Muscle of leg (tissue), 11 donors: ENCODE data around the gene PELI2. TPM values are rescaled to one million over a fixed set of nuclear protein-coding genes. Genes with fewer than 3 reads are reported as not detected.

Source experiments
- DNase-seq: peaks from one replicate; pipeline ENCODE4 v3.0.0; 2013
- H3K27ac ChIP-seq: one replicate; pipeline ENCODE4 v1.5.1; 2013; ENCODE audit warnings: mild to moderate bottlenecking, low read length, control low read depth
- H3K27me3 ChIP-seq: one replicate; pipeline ENCODE4 v1.6.1; 2013; ENCODE audit warnings: low read length; ENCODE audit not compliant: control insufficient read depth, insufficient read depth
- H3K36me3 ChIP-seq: one replicate; pipeline ENCODE4 v1.6.1; 2013; ENCODE audit warnings: low read length; ENCODE audit not compliant: control insufficient read depth, insufficient read depth
- H3K4me1 ChIP-seq: one replicate; pipeline ENCODE4 v1.6.1; 2013; ENCODE audit warnings: low read length; ENCODE audit not compliant: control insufficient read depth, insufficient read depth
- H3K4me3 ChIP-seq: one replicate; pipeline ENCODE4 v1.5.1; 2013; ENCODE audit warnings: low read length, control low read depth
- H3K9me3 ChIP-seq: replicated peaks from 2 replicates; pipeline ENCODE4 v1.6.1; 2013; ENCODE audit warnings: low read depth, low read length; ENCODE audit not compliant: control insufficient read depth
- WGBS: methylation state at CpG from one replicate; pipeline ENCODE4 v1.1.5; 2013; ENCODE audit warnings: missing lambda C conversion rate; ENCODE audit not compliant: insufficient coverage; 5-methylcytosine and 5-hydroxymethylcytosine counted together
- polyA plus RNA-seq, 8 donors: library from polyadenylated mRNA; unstranded; fragments of 120-200 nt; gene quantifications; one replicate each; pipeline versions ENCODE4 v1.2.1 to v1.2.3, GENCODE V29; 2013; ENCODE audit warnings: inconsistent platforms in 1 of 8, low replicate concordance in 1 of 8; ENCODE audit not compliant: insufficient read length in 8 of 8, insufficient read depth in 1 of 8
- total RNA-seq: library from RNA; stranded (reverse); fragments of 120-200 nt; gene quantifications from one replicate; pipeline ENCODE4 v1.2.4, GENCODE V29; 2013

Gene PELI2
- total and polyA plus RNA-seq, 9 donors = 3.5 to 7.6 (median 4.5) TPM

DNA sequence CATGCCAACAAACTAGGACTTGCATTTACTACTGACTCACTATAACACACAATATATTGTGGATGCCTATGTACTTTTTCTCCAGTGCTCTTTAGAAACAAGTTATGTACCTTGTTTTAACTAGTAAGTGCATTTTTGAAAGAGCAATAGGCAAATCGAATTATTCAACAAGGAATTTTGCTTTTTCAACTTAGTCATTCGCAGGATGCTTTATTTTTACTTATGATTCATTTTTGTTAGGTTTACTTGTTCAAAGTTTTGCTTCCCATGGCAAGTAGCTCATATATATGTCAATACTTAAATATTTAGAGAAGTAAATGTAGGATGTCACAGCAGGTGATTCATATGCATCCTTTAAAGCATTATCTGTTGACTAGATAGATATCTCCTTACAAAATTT lies 149.8 kb downstream of the PELI2 start:
- Histone ChIP-seq H3K4me3 (no peak overlapping the region), H3K27me3 (no peaks in the 10 kb centered on the region), H3K27ac (no peak overlapping the region), H3K4me1 (no peaks in the 10 kb centered on the region), H3K36me3 (no peaks in the 10 kb centered on the region), H3K9me3 (no peaks in the 10 kb centered on the region)
- WGBS = no CpG with 5 or more reads among the region's 2 CpGs
- no peak for DNase-seq

DNA sequence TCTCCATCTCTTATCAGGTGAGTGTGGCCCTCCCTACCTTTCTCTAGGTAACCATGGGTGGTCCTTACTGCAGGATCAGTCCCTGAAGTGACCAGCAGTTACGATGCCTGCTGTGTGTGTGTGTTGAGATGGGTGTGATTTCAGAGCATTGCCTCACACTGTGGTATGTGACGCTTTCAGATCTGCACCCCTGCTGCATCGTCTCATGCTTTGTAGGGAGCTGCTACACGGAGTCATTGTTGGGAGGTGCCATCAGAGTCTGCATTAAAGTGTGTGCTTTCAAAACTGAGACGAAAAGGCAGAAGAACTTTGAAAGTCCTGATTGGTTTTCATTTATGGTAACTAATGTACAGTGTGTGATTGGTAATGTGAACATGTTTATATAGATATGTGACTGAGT lies 150.5 kb downstream of the PELI2 start:
- H3K36me3 ChIP-seq = no peaks in the 10 kb centered on the region
- 86% methylated on average over 5 of the region's 5 CpGs for WGBS
- DNase-seq = no peak
- no peak overlapping the region for H3K27ac ChIP-seq
- H3K4me1 ChIP-seq = no peaks in the 10 kb centered on the region
- no peak overlapping the region for H3K4me3 ChIP-seq
- H3K9me3 ChIP-seq = no peaks in the 10 kb centered on the region
- no peaks in the 10 kb centered on the region for H3K27me3 ChIP-seq

DNA sequence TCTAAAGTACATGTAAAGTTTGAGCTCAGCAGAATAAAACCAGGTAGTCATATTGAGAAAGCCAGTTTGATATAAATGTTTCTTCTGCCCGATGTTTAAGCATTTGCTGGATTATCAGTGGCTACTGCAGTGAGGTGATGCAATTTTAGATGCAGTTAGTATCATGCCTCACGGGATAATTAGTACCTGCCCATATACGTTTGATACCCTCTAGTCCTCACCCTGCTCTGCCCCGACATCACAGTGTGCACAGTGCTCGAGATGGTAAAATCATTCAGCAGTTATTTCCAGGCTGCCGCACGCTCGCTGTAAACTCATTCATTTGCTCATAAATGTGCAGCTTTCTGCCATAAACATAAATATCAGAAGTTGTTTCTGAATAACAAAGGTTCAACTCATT lies 152.7 kb downstream of the PELI2 start:
- WGBS = 82% methylated on average over 7 of the region's 8 CpGs
- no peak overlapping the region for H3K4me3 ChIP-seq
- H3K36me3 ChIP-seq = no peaks in the 10 kb centered on the region

DNA sequence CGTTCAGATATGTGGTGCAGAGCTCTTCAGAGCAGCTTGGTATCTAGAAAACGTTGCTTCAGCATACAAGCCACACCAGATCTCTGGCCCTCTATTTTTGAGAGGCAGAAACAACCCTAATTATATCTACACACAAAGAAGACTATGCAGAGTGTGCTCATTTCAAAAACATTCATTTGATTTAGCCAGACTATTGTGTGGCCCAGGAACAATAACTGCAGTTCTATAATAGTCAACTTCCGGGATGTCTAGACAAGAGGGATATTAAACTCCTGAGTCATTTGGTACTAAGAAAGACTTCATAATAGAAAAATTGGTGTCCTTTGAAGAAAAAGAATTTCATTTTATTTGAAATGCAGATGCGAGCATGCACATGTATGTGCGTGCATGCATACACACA lies 153.8 kb downstream of the PELI2 start:
- Histone ChIP-seq H3K27me3 (no peaks in the 10 kb centered on the region), H3K36me3 (no peaks in the 10 kb centered on the region), H3K27ac (no peak overlapping the region), H3K4me3 (no peak overlapping the region), H3K9me3 (no peaks in the 10 kb centered on the region), H3K4me1 (no peaks in the 10 kb centered on the region)
- no peak for DNase-seq
- 100% methylated on average over 2 of the region's 5 CpGs for WGBS

More for the DNA sequence above, 152.7 kb downstream of the PELI2 start:
- DNase-seq = no peak
- no peaks in the 10 kb centered on the region for H3K27me3 ChIP-seq
- no peaks in the 10 kb centered on the region for H3K4me1 ChIP-seq
- no peaks in the 10 kb centered on the region for H3K9me3 ChIP-seq
- H3K27ac ChIP-seq = no peak overlapping the region

DNA sequence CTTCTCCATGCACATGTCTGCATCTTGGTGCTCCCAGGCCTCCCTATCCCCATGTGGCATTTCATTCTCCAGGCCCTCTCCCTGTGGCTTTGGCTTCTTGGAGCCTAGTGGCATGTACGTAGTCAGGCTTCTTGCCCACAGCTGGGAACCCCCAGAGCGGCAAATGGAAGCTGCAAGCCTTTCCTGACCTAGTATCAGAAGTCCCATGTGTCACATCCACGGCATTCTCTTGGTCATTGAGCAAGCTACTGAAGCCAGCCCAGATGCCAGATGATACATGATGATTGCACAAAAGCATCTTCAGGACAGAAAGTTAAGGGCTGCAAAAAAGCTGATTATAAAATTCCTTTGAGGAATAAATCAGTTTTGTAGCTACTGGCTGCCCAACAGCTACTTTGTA lies 154.9 kb downstream of the PELI2 start:
- H3K36me3 ChIP-seq = no peaks in the 10 kb centered on the region

DNA sequence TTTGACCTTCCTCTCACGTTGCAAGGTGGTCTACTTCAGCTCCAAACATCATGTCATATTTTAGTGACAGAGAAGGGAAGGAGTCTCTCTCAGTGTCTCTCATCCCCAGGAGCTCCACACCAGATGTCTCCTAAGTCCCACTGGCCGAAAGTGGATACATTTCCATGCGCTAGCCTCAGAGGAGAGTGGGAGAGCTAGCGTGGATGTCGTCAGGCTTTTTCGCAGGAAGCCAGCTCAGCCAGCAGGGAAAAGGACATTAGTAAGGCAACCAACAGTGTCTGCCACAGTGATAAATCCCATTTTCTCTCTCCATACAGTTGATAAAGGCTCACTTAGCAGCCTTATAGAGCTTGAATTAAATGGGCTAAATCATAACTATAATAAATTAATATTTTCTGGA lies 155.7 kb downstream of the PELI2 start:
- no peaks in the 10 kb centered on the region for H3K9me3 ChIP-seq
- WGBS = no CpG with 5 or more reads among the region's 6 CpGs
- no peak overlapping the region for H3K27ac ChIP-seq
- DNase-seq = peak; percentile 4
- no peaks in the 10 kb centered on the region for H3K4me1 ChIP-seq
- H3K36me3 ChIP-seq = no peaks in the 10 kb centered on the region
- H3K27me3 ChIP-seq = no peaks in the 10 kb centered on the region
- no peak overlapping the region for H3K4me3 ChIP-seq

More for the DNA sequence above, 154.9 kb downstream of the PELI2 start:
- no peak for DNase-seq
- no peaks in the 10 kb centered on the region for H3K9me3 ChIP-seq
- WGBS = 62% methylated on average over 3 of the region's 3 CpGs
- H3K27ac ChIP-seq = no peak overlapping the region
- H3K27me3 ChIP-seq = no peaks in the 10 kb centered on the region
- no peak overlapping the region for H3K4me3 ChIP-seq
- H3K4me1 ChIP-seq = no peaks in the 10 kb centered on the region

DNA sequence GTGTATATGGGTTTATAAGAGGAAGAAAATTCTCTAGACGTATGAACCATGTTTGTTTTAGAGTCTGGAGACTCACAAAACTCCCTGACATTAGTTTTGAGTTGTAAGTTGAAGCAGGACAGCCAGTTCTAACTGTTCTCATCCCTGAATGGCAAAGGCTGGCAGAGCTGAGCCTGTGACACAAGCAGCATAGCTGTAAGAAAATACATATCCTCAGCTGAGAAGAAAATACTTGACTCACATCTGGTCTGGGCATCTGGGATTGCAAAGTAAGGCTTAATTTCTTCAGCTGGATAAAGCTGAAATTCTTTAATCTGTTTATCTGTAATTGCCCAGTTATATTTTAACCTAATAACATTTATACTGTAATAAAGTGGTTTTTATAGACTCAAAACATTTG lies 156.3 kb downstream of the PELI2 start:
- no peak for DNase-seq
- Histone ChIP-seq H3K4me3 (no peak overlapping the region), H3K36me3 (no peaks in the 10 kb centered on the region), H3K9me3 (no peaks in the 10 kb centered on the region), H3K27me3 (no peaks in the 10 kb centered on the region), H3K27ac (no peak overlapping the region), H3K4me1 (no peaks in the 10 kb centered on the region)
- whole genome bisulfite sequencing = no CpG with 5 or more reads among the region's 1 CpG

DNA sequence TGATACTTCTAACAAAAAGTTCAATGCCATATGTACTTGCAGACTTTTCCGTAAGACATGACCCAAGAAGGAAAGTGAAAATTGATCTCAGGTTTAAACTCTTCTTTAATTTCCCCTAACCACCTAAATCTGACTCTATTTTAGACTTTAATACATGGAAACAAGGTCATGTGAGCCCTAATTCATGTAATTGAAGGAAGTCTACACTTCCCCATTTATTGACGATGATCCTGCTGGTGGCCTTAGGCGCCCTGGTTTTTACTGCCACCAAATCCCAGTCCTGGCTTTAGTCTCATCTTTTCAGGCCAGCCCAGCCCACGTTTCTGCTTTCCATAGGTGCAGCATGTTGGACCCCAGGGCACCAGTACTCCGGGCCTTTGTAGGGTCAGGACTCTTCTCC lies 157.9 kb downstream of the PELI2 start:
- no peak for DNase-seq
- no peak overlapping the region for H3K27ac ChIP-seq
- WGBS = 84% methylated on average over 4 of the region's 5 CpGs
- H3K4me1 ChIP-seq = no peaks in the 10 kb centered on the region
- H3K9me3 ChIP-seq = no peaks in the 10 kb centered on the region
- H3K36me3 ChIP-seq = no peaks in the 10 kb centered on the region
- H3K27me3 ChIP-seq = no peaks in the 10 kb centered on the region
- H3K4me3 ChIP-seq = no peak overlapping the region

DNA sequence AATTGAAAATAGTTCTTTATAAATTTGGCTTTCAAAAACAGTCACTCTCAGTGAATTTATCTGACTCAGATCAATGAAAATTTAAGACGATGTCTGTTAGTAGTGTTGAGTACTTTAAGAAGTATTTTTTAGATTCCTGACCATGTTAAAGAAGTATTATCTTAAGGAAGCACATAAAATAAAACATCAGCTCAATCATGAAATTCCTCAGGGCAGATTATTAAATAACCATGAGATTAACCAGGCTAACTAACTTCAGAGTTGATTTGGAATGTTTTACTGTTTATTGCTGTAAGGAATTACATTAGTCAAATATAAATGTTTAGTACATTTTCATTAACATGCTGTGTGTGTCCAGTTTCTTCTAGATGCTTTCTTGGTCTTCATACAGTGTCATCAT lies 160.2 kb downstream of the PELI2 start:
- Histone ChIP-seq H3K4me3 (no peak overlapping the region), H3K27me3 (no peaks in the 10 kb centered on the region), H3K27ac (no peak overlapping the region), H3K9me3 (no peaks in the 10 kb centered on the region), H3K36me3 (no peaks in the 10 kb centered on the region), H3K4me1 (no peaks in the 10 kb centered on the region)
- WGBS = no CpG with 5 or more reads among the region's 1 CpG
- no peak for DNase-seq

DNA sequence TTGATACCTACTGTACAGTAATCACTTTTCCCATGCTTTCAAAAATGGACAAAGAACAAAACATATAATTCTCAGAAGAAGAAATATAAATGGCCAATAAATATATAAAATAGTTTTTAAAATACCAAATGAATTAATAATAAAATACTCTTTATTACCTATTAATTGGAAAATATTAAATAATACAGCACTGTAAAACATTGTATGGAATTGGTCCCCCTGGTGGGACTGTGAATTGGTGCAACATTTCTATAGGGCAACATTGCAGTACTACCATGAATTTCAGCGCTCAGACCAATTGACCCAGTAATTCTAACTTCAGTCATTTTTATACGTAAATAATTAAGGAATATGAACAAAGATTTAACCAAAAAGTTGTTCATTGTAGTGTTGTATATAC lies 162.6 kb downstream of the PELI2 start:
- Histone ChIP-seq H3K4me3 (no peak overlapping the region), H3K27ac (no peak overlapping the region), H3K36me3 (no peaks in the 10 kb centered on the region), H3K27me3 (no peaks in the 10 kb centered on the region), H3K9me3 (no peaks in the 10 kb centered on the region), H3K4me1 (no peaks in the 10 kb centered on the region)
- no peak for DNase-seq
- no CpG with 5 or more reads among the region's 2 CpGs for WGBS

DNA sequence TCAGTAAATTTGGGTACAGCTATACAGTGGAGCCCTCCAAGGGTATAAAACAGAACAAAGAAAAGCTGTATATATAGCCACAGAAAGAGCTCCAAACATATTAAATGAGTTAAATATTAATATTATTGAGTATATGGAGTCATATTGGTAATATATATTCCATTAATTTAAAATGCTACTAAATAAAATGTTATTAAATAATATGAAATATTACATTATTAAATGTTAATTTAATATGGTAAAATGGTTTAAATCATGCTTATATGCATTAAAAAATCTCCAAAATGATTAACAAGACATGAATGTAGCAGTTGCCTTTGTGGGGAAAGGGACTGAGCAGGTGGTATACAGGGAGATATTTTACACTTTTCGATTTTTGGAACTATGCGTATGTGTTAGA lies 164.0 kb downstream of the PELI2 start:
- no peaks in the 10 kb centered on the region for H3K4me1 ChIP-seq
- WGBS = no CpG with 5 or more reads among the region's 2 CpGs
- no peak for DNase-seq
- H3K27me3 ChIP-seq = no peaks in the 10 kb centered on the region
- no peak overlapping the region for H3K27ac ChIP-seq
- H3K4me3 ChIP-seq = no peak overlapping the region
- H3K9me3 ChIP-seq = no peaks in the 10 kb centered on the region
- H3K36me3 ChIP-seq = no peaks in the 10 kb centered on the region
